OCI-LY7 (cell line): ENCODE measurements around the gene POLDIP3. TPM values are rescaled to one million over a fixed set of nuclear protein-coding genes. Genes with fewer than 3 reads are reported as not detected.
A peak's percentile ranks its signal among the peaks of the same experiment; 100 is the strongest.
"Not testable (repeated sequence)": the region's sequence is repeated elsewhere in the genome, so short reads cannot be mapped to it uniquely, and the experiment has no call there.

ENCODE experiments used
- BruUV-seq: library from RNA; stranded (reverse); fragments of 400-500 nt; replicated peaks from 2 replicates; lab custom pipeline; 2021; lab: Mats Ljungman, UMichigan
- CTCF ChIA-PET: fragments of 300-600 bp; sonication (Branson Sonifier 250); formaldehyde crosslinking; loops from one replicate; lab custom pipeline; 2022; ENCODE audit warnings: antibody characterized with exemption; ENCODE audit not compliant: unreplicated experiment; lab: Charles Lee
- POLR2A ChIA-PET: fragments of 300-600 bp; sonication (Branson Sonifier 250); formaldehyde crosslinking; loops from one replicate; lab custom pipeline; 2022; ENCODE audit warnings: antibody characterized with exemption; lab: Charles Lee
- DNase-seq: peaks from one replicate; pipeline ENCODE4 v3.0.0-alpha.2; 2015; ENCODE audit warnings: low spot score
- H2AFZ ChIP-seq: fragments of 200-600 bp; sonication (generic), shearing (Covaris generic); 2 replicates; pipeline ENCODE4 v1.6.1; 2014; ENCODE audit warnings: mild to moderate bottlenecking, antibody characterized with exemption, low read length, moderate library complexity
- H3K27ac ChIP-seq: fragments of 200-600 bp; sonication (generic); 2 replicates; pipeline ENCODE4 v1.5.1; 2014; ENCODE audit warnings: mixed run types, low read depth, mild to moderate bottlenecking, moderate library complexity, low read length, inconsistent platforms; ENCODE audit not compliant: poor library complexity, severe bottlenecking
- H3K36me3 ChIP-seq: fragments of 200-600 bp; sonication (generic); 2 replicates; pipeline ENCODE4 v1.6.1; 2014; ENCODE audit warnings: mild to moderate bottlenecking, antibody characterized with exemption, low read length, moderate library complexity, mixed read lengths; ENCODE audit not compliant: insufficient read depth
- H3K4me1 ChIP-seq: fragments of 200-600 bp; sonication (generic); 2 replicates; pipeline ENCODE4 v1.5.1; 2014; ENCODE audit warnings: mild to moderate bottlenecking, low read length; ENCODE audit not compliant: insufficient read depth, poor library complexity, severe bottlenecking
- H3K4me2 ChIP-seq: fragments of 200-600 bp; sonication (generic); 2 replicates; pipeline ENCODE4 v1.6.1; 2014; ENCODE audit warnings: mild to moderate bottlenecking, low read length
- H3K4me3 ChIP-seq: fragments of 200-600 bp; sonication (generic); 2 replicates; pipeline ENCODE4 v1.5.1; 2014; ENCODE audit warnings: mild to moderate bottlenecking, low read depth, low read length; ENCODE audit not compliant: poor library complexity, severe bottlenecking
- H3K79me2 ChIP-seq: fragments of 200-600 bp; sonication (generic); 2 replicates; pipeline ENCODE4 v1.6.1; 2016; ENCODE audit warnings: low read depth, mild to moderate bottlenecking, low read length, moderate library complexity, mixed read lengths; ENCODE audit not compliant: insufficient read depth
- H3K9me2 ChIP-seq: fragments of 200-600 bp; sonication (generic); 2 replicates; pipeline ENCODE4 v1.6.1; 2016; ENCODE audit warnings: mild to moderate bottlenecking, low read length, mixed read lengths; ENCODE audit not compliant: insufficient read depth
- H3K9me3 ChIP-seq: fragments of 200-600 bp; sonication (generic); 2 replicates; pipeline ENCODE4 v1.6.1; 2014; ENCODE audit warnings: mild to moderate bottlenecking, mixed run types, low read length, mixed read lengths
- H4K20me1 ChIP-seq: fragments of 200-600 bp; sonication (generic); 2 replicates; pipeline ENCODE4 v1.6.1; 2014; ENCODE audit warnings: mild to moderate bottlenecking, antibody characterized with exemption, low read length, moderate library complexity, mixed read lengths; ENCODE audit not compliant: insufficient read depth
- CTCF ChIP-seq: fragments of 200-600 bp; sonication (generic); conservative IDR thresholded peaks from 2 replicates; pipeline ENCODE4 v1.5.1; 2014; ENCODE audit warnings: mild to moderate bottlenecking, antibody characterized with exemption, low read length, moderate library complexity, mixed read lengths
- EZH2phosphoT487 ChIP-seq: fragments of 200-600 bp; sonication (generic); IDR thresholded peaks from 2 replicates; pipeline ENCODE4 v1.6.1; 2018; ENCODE audit warnings: low read depth, borderline replicate concordance, mild to moderate bottlenecking, mixed run types, antibody characterized with exemption, low read length, moderate library complexity, mixed read lengths
- intact Hi-C: fragments of 100-400 bp; cut with micrococcal nuclease; formaldehyde crosslinking; loops from one replicate; pipeline ENCODE4 v1.10.0; 2022; ENCODE audit not compliant: unreplicated experiment
- total RNA-seq, 2 experiments: library from RNA; depleted of rRNA in 1 of 2; stranded (reverse); fragments of >200 nt in 1 of 2; shearing (Covaris generic) in 1 of 2; gene quantifications; 2 replicates each; pipeline ENCODE4 v1.2.3, GENCODE V29; 2014 to 2022

POLDIP3 gene
- total RNA-seq, 2 experiments from 2014 or later, result 70.7 to 73.5 TPM

GRCh38 chr22:42582987-42583386 is 31.7 kb downstream of the POLDIP3 start:
- intact Hi-C loops, result no loop called here

GRCh38 chr22:42581762-42582716 is 32.6 kb downstream of the POLDIP3 start:
- Histone ChIP-seq H3K27ac (peak overlapping the region; percentile 65), H3K36me3 (peaks cover 74% of the 10 kb centered on the region), H3K4me3 (peak overlapping the region; percentile 93), H3K4me2 (peak overlapping the region; percentile 75), H2AFZ (no peak overlapping the region; the same call in 1 of the 2 replicates), H3K79me2 (peaks cover 26% of the 10 kb centered on the region), H3K4me1 (peaks cover 19% of the 10 kb centered on the region), H3K9me2 (no peaks in the 10 kb centered on the region), H4K20me1 (no peaks in the 10 kb centered on the region), H3K9me3 (no peaks in the 10 kb centered on the region)
- intact Hi-C loops, result no loop called here
- TF ChIP-seq CTCF (no peak), EZH2phosphoT487 (no peak)
- ChIA-PET POLR2A (interaction anchor here (0.6 to 0.8 kb wide), 3 partner anchors 14 to 33 kb away, joined by 3 read pairs; partner anchors contain the start of gene POLDIP3), CTCF (interaction anchor here (0.6 to 0.7 kb wide), 2 partner anchors 15 to 42 kb away, joined by 3 read pairs; no protein-coding TSS in a partner anchor)
- DNase-seq, result peak; percentile 89
- no TSS peak for BruUV-seq

More at GRCh38 chr22:42582987-42583386, 31.7 kb downstream of the POLDIP3 start:
- Histone ChIP-seq H3K4me3 (no peak overlapping the region), H3K4me1 (peaks cover 19% of the 10 kb centered on the region), H4K20me1 (no peaks in the 10 kb centered on the region), H3K36me3 (peaks cover 74% of the 10 kb centered on the region), H3K9me2 (no peaks in the 10 kb centered on the region), H3K79me2 (peaks cover 26% of the 10 kb centered on the region), H3K9me3 (no peaks in the 10 kb centered on the region), H3K4me2 (peak overlapping the region; percentile 75; the same call in 1 of the 2 replicates), H2AFZ (no peak overlapping the region), H3K27ac (peak overlapping the region; percentile 65)
- CTCF ChIA-PET, result no interaction called here
- TF ChIP-seq CTCF (no peak), EZH2phosphoT487 (no peak)
- BruUV-seq, result no TSS peak
- DNase-seq, result no peak
- POLR2A ChIA-PET, result no interaction called here

- H3K36me3 ChIP-seq, result peaks cover 70% of the 10 kb centered on the region
- H3K4me2 ChIP-seq, result peak overlapping the region; percentile 94
- intact Hi-C loops, H3K9me2 ChIP-seq, CTCF ChIA-PET, H4K20me1 ChIP-seq, H2AFZ ChIP-seq, H3K9me3 ChIP-seq, DNase-seq, POLR2A ChIA-PET: not testable (repeated sequence)
- peak overlapping the region; percentile 65 for H3K27ac ChIP-seq
- peaks cover 19% of the 10 kb centered on the region for H3K4me1 ChIP-seq
- H3K4me3 ChIP-seq, result peak overlapping the region; percentile 93
- BruUV-seq, result TSS peak; percentile 60
- H3K79me2 ChIP-seq, result peaks cover 26% of the 10 kb centered on the region
Measured at GRCh38 chr22:42581194-42581761, 33.4 kb downstream of the POLDIP3 start.

- H3K27ac ChIP-seq, intact Hi-C loops, H4K20me1 ChIP-seq, H3K9me2 ChIP-seq, H3K9me3 ChIP-seq, H2AFZ ChIP-seq, DNase-seq, BruUV-seq, POLR2A ChIA-PET, CTCF ChIA-PET: not testable (repeated sequence)
- peak overlapping the region; percentile 53 for H3K4me2 ChIP-seq
- H3K36me3 ChIP-seq, result peaks cover 63% of the 10 kb centered on the region
- H3K79me2 ChIP-seq, result peaks cover 26% of the 10 kb centered on the region
- peak overlapping the region; percentile 22 for H3K4me3 ChIP-seq
- peaks cover 19% of the 10 kb centered on the region for H3K4me1 ChIP-seq
Measured at GRCh38 chr22:42580040-42580439, 34.6 kb downstream of the POLDIP3 start.
